ENCODE results near the gene GPR132. TPM values are rescaled to one million over a fixed set of nuclear protein-coding genes. Genes with fewer than 3 reads are reported as not detected.
A peak's percentile ranks its signal among the peaks of the same experiment; 100 is the strongest.

The GPR132 gene
- total and polyA plus RNA-seq, 8 donors = 0.14 to 2.3 (median 0.55) TPM

DNA sequence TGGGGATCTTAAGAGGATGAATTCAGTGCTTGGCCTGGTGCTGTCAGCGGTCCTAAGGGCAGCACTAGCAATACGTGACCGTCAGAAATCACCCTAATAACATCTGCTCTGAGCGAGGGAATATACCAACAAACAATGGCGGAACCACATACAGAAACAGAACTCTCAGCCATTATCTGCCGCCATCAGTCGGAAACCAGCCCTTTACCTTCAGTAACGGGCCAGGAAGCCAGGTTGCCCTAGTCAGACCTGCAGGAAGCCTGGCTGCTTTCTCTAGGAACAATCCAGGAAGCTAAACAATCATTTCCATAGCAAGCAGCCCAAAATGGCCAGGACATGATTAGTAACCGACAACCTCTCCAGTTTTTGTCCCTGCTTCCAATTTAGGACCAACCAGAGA, 50.0 kb downstream of the GPR132 start:
- Histone ChIP-seq H3K27ac (no peak overlapping the region), H3K9me3 (no peaks in the 10 kb centered on the region)

DNA sequence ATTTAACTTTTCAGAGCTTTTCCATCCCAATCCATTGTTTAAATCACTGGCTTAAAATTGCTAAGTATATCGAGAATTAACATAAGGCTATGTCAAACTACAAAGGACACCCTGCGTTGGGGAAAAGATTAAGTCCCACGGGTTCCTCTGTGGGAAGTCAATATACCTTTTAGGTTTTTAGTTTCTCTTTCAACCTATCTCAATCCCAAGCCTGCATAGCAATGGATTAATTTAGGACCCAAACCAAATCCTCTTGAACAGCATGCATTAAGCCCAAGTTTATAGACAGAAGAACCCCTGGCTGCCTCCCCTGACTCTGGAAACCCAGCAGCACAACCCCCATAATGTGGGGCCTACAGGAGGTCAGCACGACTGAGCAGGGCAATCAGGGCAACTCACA, 50.6 kb downstream of the GPR132 start:
- FAIRE-seq = no peak
- ATAC-seq = no peak
- intact Hi-C loops (cut with DNase I) = no loop called here
- Histone ChIP-seq H3K4me1 (peaks cover 0 to 2% (median 2%) of the 10 kb centered on the region in 3 donors), H3K27me3 (no peaks in the 10 kb centered on the region), H3K27ac (no peak overlapping the region), H3K4me3 (no peak overlapping the region), H3K36me3 (peaks cover 0 to 7% (median 0%) of the 10 kb centered on the region in 3 donors), H3K9me3 (no peaks in the 10 kb centered on the region)
- no peak for TF ChIP-seq CTCF (IDR thresholded peaks at IDR 0.05)
- DNase-seq = no peak
- 76 to 81% methylated on average over 4 of the region's 4 CpGs for WGBS, 2 donors

More for the DNA sequence above, 50.0 kb downstream of the GPR132 start:
- TF ChIP-seq CTCF (IDR thresholded peaks at IDR 0.05) = no peak
- ATAC-seq (no peak), DNase-seq (no peak), FAIRE-seq (no peak)
- 80 to 85% methylated on average over 9 of the region's 9 CpGs for WGBS, 2 donors
- Histone ChIP-seq H3K4me3 (no peak overlapping the region), H3K27me3 (no peaks in the 10 kb centered on the region), H3K4me1 (peaks cover 0 to 7% (median 7%) of the 10 kb centered on the region in 3 donors), H3K36me3 (peaks cover 0 to 7% (median 0%) of the 10 kb centered on the region in 3 donors)
- intact Hi-C loops (cut with DNase I) = no loop called here

DNA sequence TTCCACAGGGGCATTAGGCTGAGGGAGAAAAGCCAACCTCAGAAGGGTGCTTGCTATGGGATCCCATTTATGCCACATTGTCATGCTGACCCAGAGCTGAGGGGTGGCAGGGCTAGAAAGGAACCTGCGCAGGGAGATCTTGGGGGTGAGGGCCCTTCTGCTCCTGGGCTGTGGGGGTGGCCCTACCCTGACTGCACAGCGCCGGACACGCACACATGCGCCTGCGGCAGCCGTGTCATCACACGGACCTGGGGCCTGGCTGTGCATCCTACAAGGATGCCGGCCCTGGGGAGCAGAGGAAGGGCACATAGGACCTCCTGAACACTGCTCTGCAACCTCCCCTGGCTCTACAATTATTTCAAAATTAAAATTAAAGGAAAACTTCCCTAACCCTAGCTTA, 51.2 kb downstream of the GPR132 start:
- peaks cover 0 to 7% (median 0%) of the 10 kb centered on the region in 3 donors for H3K36me3 ChIP-seq
- H3K4me1 ChIP-seq = no peaks in the 10 kb centered on the region
- FAIRE-seq = no peak
- no peak overlapping the region for H3K4me3 ChIP-seq
- WGBS, 2 donors = 83 to 85% methylated on average over 9 of the region's 9 CpGs
- no peaks in the 10 kb centered on the region for H3K27me3 ChIP-seq
- intact Hi-C loops (cut with DNase I) = no loop called here
- no peak for DNase-seq
- no peak overlapping the region for H3K27ac ChIP-seq
- no peak for ATAC-seq
- no peaks in the 10 kb centered on the region for H3K9me3 ChIP-seq
- no peak for TF ChIP-seq CTCF (IDR thresholded peaks at IDR 0.05)

DNA sequence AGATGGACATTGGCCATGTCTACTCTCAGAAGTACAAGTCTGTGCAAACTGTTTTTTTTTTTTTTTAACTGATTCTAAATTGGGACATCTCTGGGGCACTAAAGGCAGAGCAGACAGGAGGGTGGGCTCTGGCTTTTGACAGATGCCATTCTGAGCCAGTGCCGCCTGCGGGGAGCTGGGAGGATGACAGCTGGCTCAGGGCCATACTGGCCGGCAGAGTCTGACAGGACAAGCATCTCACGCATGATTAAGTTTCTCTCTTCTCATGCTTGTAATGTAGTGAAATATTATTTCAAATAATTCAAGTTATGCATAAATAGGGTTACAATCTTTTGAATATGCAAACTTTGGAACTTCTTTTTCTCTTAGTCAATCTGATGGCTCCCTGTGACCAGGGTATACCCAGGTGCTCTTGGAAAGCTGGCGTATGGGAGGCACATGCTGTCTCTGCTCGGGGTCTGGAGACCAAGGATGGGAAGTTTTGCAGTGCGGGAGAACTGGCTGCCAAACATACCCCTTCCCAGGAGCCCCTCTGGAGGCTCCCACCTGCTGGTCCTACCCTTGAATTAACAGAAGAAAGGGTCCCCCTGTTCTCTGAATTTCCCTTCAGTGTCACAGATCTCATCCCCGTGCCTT, 52.0 kb downstream of the GPR132 start:
- no peak overlapping the region for H3K4me3 ChIP-seq
- DNase-seq = no peak
- peak in 2 of 4 donors; percentile 24 to 57 for ATAC-seq
- 50 to 51% methylated on average over 8 of the region's 8 CpGs for WGBS, 2 donors
- FAIRE-seq = no peak
- H3K27me3 ChIP-seq = no peaks in the 10 kb centered on the region
- no peaks in the 10 kb centered on the region for H3K4me1 ChIP-seq
- intact Hi-C loops (cut with DNase I) = no loop called here
- H3K36me3 ChIP-seq = peaks cover 0 to 7% (median 0%) of the 10 kb centered on the region in 3 donors
- no peaks in the 10 kb centered on the region for H3K9me3 ChIP-seq
- H3K27ac ChIP-seq = no peak overlapping the region
- no peak for TF ChIP-seq CTCF (IDR thresholded peaks at IDR 0.05)

Measured in pancreas (tissue), 10 donors.